ENCODE data around the gene PPM1H.

The PPM1H gene

GRCh38 chr12:62925680-62926079 lies 9.3 kb downstream of the PPM1H start:
- H3K27me3 ChIP-seq (ENCODE audit: insufficient read depth, low read length, poor library complexity, severe bottlenecking), result no peaks in the 10 kb centered on the region
- peaks cover 1% of the 10 kb centered on the region; the same call in 1 of the 2 replicates for H3F3A ChIP-seq (ENCODE audit: low read depth)
- peaks cover 15% of the 10 kb centered on the region for H4K20me1 ChIP-seq (ENCODE audit: insufficient read depth, low read length, poor library complexity, severe bottlenecking)
- no peaks in the 10 kb centered on the region for H3K9me2 ChIP-seq (replicated peaks; ENCODE audit: low read depth, low read length)
- TF ChIP-seq CTCF (conservative IDR thresholded peaks at IDR 0.05; ENCODE audit: low read length) (no peak), EZH2phosphoT487 (IDR thresholded peaks at IDR 0.05; ENCODE audit: borderline replicate concordance) (no peak)
- peaks cover 75% of the 10 kb centered on the region for H3K4me1 ChIP-seq (ENCODE audit: insufficient read depth, low read length, poor library complexity, severe bottlenecking)
- H2AFZ ChIP-seq (ENCODE audit: low read length), result no peak overlapping the region
- no peaks in the 10 kb centered on the region for H3K36me3 ChIP-seq (ENCODE audit: insufficient read depth, low read length)
- no peak overlapping the region for H3K9ac ChIP-seq (ENCODE audit: low read depth, low read length, poor library complexity, severe bottlenecking)
- H3K4me3 ChIP-seq (ENCODE audit: low read length, poor library complexity, severe bottlenecking), result no peak overlapping the region
- peaks cover 97% of the 10 kb centered on the region for H3K79me2 ChIP-seq (ENCODE audit: insufficient read depth, low read length)
- peak overlapping the region; percentile 57 for H3K4me2 ChIP-seq (ENCODE audit: low read depth, low read length, poor library complexity, severe bottlenecking)
- H3K9me3 ChIP-seq (ENCODE audit: insufficient read depth, low read depth, low read length), result no peaks in the 10 kb centered on the region

- no peaks in the 10 kb centered on the region for H3K36me3 ChIP-seq (ENCODE audit: insufficient read depth, low read length)
- H3K9me2 ChIP-seq (replicated peaks; ENCODE audit: low read depth, low read length), result no peaks in the 10 kb centered on the region
- no peaks in the 10 kb centered on the region for H3F3A ChIP-seq (ENCODE audit: low read depth)
- peaks cover 97% of the 10 kb centered on the region for H3K79me2 ChIP-seq (ENCODE audit: insufficient read depth, low read length)
- no peaks in the 10 kb centered on the region for H3K9me3 ChIP-seq (ENCODE audit: insufficient read depth, low read depth, low read length)
- TF ChIP-seq EZH2phosphoT487 (IDR thresholded peaks at IDR 0.05; ENCODE audit: borderline replicate concordance) (no peak), CTCF (conservative IDR thresholded peaks at IDR 0.05; ENCODE audit: low read length) (no peak)
- peaks cover 67% of the 10 kb centered on the region for H3K4me1 ChIP-seq (ENCODE audit: insufficient read depth, low read length, poor library complexity, severe bottlenecking)
- H2AFZ ChIP-seq (ENCODE audit: low read length), result no peak overlapping the region
- no peak overlapping the region for H3K4me3 ChIP-seq (ENCODE audit: low read length, poor library complexity, severe bottlenecking)
- H3K27me3 ChIP-seq (ENCODE audit: insufficient read depth, low read length, poor library complexity, severe bottlenecking), result no peaks in the 10 kb centered on the region
- peaks cover 4% of the 10 kb centered on the region for H4K20me1 ChIP-seq (ENCODE audit: insufficient read depth, low read length, poor library complexity, severe bottlenecking)
- H3K4me2 ChIP-seq (ENCODE audit: low read depth, low read length, poor library complexity, severe bottlenecking), result no peak overlapping the region
- no peak overlapping the region for H3K9ac ChIP-seq (ENCODE audit: low read depth, low read length, poor library complexity, severe bottlenecking)
Measured at GRCh38 chr12:62924084-62924483, 10.9 kb downstream of the PPM1H start.

GRCh38 chr12:62922539-62922938 lies 12.4 kb downstream of the PPM1H start:
- peak overlapping the region; percentile 55 for H3K4me3 ChIP-seq (ENCODE audit: low read length, poor library complexity, severe bottlenecking)
- no peak for TF ChIP-seq EZH2phosphoT487 (IDR thresholded peaks at IDR 0.05; ENCODE audit: borderline replicate concordance)
- TF ChIP-seq CTCF (conservative IDR thresholded peaks at IDR 0.05; ENCODE audit: low read length), result no peak
- H3K79me2 ChIP-seq (ENCODE audit: insufficient read depth, low read length), result peaks cover 97% of the 10 kb centered on the region
- no peaks in the 10 kb centered on the region for H4K20me1 ChIP-seq (ENCODE audit: insufficient read depth, low read length, poor library complexity, severe bottlenecking)
- H3K9me3 ChIP-seq (ENCODE audit: insufficient read depth, low read depth, low read length), result no peaks in the 10 kb centered on the region
- H3K4me1 ChIP-seq (ENCODE audit: insufficient read depth, low read length, poor library complexity, severe bottlenecking), result peaks cover 62% of the 10 kb centered on the region
- peak overlapping the region; percentile 49 for H3K9ac ChIP-seq (ENCODE audit: low read depth, low read length, poor library complexity, severe bottlenecking)
- H3F3A ChIP-seq (ENCODE audit: low read depth), result no peaks in the 10 kb centered on the region
- no peaks in the 10 kb centered on the region for H3K9me2 ChIP-seq (replicated peaks; ENCODE audit: low read depth, low read length)
- peak overlapping the region; percentile 66 for H3K4me2 ChIP-seq (ENCODE audit: low read depth, low read length, poor library complexity, severe bottlenecking)
- H3K27me3 ChIP-seq (ENCODE audit: insufficient read depth, low read length, poor library complexity, severe bottlenecking), result no peaks in the 10 kb centered on the region
- 0 out of 2 replicates have a peak overlapping the region, but pooled peaks have one; percentile 16 for H2AFZ ChIP-seq (ENCODE audit: low read length)
- H3K36me3 ChIP-seq (ENCODE audit: insufficient read depth, low read length), result no peaks in the 10 kb centered on the region

Data from Loucy (cell line).